AG09319 (cell line): Measurements from ENCODE around the gene SOX6.
"Not testable (repeated sequence)": the region's sequence is repeated elsewhere in the genome, so short reads cannot be mapped to it uniquely, and the experiment has no call there.

Experiments used
- DNase-seq: peaks from one replicate; pipeline ENCODE4 v3.0.0-alpha.2; 2010; ENCODE audit warnings: low read depth; ENCODE audit errors: extremely low read depth
- CTCF ChIP-seq: IDR thresholded peaks from 2 replicates; pipeline ENCODE4 v1.5.1; 2011; ENCODE audit warnings: low read depth, mild to moderate bottlenecking, inconsistent platforms, low read length, moderate library complexity

SOX6 gene

GRCh38 chr11:16031210-16031609, 325.1 kb downstream of the SOX6 start:
- no peak for DNase-seq
- TF ChIP-seq CTCF: no peak

- TF ChIP-seq CTCF: no peak
- no peak for DNase-seq
These were observed 325.7 kb downstream of the SOX6 start for GRCh38 chr11:16030664-16031063.

GRCh38 chr11:16029151-16029550, 327.2 kb downstream of the SOX6 start:
- DNase-seq: not testable (repeated sequence)

- TF ChIP-seq CTCF: no peak
- DNase-seq: no peak
These were observed 327.9 kb downstream of the SOX6 start for GRCh38 chr11:16028419-16028818.

GRCh38 chr11:16027621-16028020, 328.7 kb downstream of the SOX6 start:
- DNase-seq: no peak
- TF ChIP-seq CTCF: no peak

GRCh38 chr11:16026849-16027248, 329.5 kb downstream of the SOX6 start:
- TF ChIP-seq CTCF: no peak
- no peak for DNase-seq

GRCh38 chr11:16018931-16019330, 337.4 kb downstream of the SOX6 start:
- no peak for DNase-seq
- no peak for TF ChIP-seq CTCF

- DNase-seq: no peak
- no peak for TF ChIP-seq CTCF
These were observed 339.9 kb downstream of the SOX6 start for GRCh38 chr11:16016468-16016829.
